Measurements from ENCODE around the gene PPEF1.

The PPEF1 gene

DNA sequence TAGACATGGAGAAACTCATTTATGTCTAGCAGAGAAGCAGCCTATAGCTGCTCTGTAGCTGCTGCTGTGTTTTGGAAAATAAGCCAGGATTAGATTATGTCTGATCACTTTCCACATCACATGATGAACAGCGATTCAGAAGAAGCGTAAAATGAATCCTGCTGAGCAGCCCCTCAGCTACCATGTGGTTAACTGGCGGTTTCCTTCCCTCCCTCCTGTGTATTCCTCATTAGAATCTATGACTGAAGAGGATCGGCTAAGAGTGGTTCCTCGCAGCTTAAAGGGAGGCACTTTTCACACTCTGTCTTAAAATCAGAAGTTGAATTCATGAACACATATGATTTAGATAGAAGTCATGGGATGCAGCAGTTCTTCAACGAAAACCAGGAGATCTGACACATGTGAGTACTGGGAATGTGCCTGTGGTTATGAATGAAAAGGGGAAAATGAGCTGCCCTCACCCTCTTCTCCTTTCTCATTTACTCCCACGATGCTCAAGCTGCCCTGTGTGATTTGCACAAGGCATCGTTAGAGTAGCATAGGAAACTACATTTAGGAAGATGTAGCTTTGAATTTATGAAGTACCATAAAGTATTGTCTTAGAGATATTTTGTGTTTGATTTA lies at the start of gene PPEF1:
TSS of gene PPEF1 (plus strand) at position 220 of the 624 bp plus-strand sequence. CDS start at position 356, 136 bp downstream.
- peaks cover 8% of the 10 kb centered on the region; the same call in 1 of the 2 replicates for H3K27me3 ChIP-seq (ENCODE audit: insufficient read depth, low read length)
- H3K79me2 ChIP-seq (ENCODE audit: control insufficient read depth, insufficient read depth, low read length, unreplicated experiment), result no peaks in the 10 kb centered on the region
- no peak within 1 kb of the TSS for H3K4me3 ChIP-seq (ENCODE audit: low read depth, low read length)
- no peak within 1 kb of the TSS for H3K27ac ChIP-seq (ENCODE audit: low read depth, low read length)
- H3K4me1 ChIP-seq (ENCODE audit: control insufficient read depth, insufficient read depth, low read length, unreplicated experiment), result peaks cover 10% of the 10 kb centered on the region
- H3K36me3 ChIP-seq (ENCODE audit: insufficient read depth, low read length), result no peaks in the 10 kb centered on the region
- no peak within 1 kb of the TSS for H2AFZ ChIP-seq (ENCODE audit: low read length, unreplicated experiment)

DNA sequence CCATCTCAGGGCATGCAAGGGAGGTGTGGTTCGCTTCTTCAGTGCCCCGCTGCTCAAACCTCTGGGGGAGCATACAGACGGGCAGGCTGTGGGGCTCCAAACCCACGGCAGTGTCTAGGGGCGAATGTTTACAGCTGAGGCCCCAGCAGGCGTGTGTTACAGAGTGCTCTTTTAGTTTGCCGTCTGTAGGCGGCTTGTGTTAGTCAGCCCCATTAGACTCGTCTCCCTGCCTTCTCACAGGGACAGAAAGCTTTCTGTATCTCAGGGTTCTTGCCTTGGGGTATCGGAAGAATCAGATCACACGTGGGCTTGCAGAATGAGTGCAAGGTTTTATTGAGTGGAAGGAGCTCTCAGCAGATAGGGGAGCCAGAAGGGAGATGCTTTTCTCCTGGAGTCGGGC lies 46.2 kb upstream of the PPEF1 start:
- Histone ChIP-seq H3K79me2 (ENCODE audit: control insufficient read depth, insufficient read depth, low read length, unreplicated experiment) (no peaks in the 10 kb centered on the region), H3K36me3 (ENCODE audit: insufficient read depth, low read length) (no peaks in the 10 kb centered on the region), H3K4me3 (ENCODE audit: low read depth, low read length) (no peak overlapping the region), H3K4me1 (ENCODE audit: control insufficient read depth, insufficient read depth, low read length, unreplicated experiment) (no peaks in the 10 kb centered on the region), H3K27me3 (ENCODE audit: insufficient read depth, low read length) (no peaks in the 10 kb centered on the region), H2AFZ (ENCODE audit: low read length, unreplicated experiment) (no peak overlapping the region), H3K27ac (ENCODE audit: low read depth, low read length) (no peak overlapping the region)

DNA sequence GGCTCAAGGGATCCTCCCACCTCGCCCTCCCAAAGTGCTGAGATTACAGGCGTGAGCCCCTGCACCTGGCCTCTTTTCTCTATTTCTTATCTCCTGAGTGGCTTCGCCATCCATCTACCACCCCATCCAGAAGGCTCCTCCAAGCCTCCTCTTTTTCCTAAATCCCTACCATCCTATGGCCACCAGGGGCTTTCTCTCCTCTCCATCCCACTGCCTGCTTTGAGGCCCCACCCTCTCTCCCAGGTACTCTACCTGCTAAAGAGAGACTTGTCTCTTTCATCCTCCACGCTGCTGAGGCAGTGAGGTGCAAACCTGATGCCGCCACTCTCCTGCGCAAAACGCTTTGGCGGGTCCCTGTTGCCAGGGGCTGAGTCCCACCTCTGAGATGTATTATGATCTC lies 42.5 kb upstream of the PPEF1 start:
- H2AFZ ChIP-seq (ENCODE audit: low read length, unreplicated experiment), result no peak overlapping the region
- no peaks in the 10 kb centered on the region for H3K79me2 ChIP-seq (ENCODE audit: control insufficient read depth, insufficient read depth, low read length, unreplicated experiment)

DNA sequence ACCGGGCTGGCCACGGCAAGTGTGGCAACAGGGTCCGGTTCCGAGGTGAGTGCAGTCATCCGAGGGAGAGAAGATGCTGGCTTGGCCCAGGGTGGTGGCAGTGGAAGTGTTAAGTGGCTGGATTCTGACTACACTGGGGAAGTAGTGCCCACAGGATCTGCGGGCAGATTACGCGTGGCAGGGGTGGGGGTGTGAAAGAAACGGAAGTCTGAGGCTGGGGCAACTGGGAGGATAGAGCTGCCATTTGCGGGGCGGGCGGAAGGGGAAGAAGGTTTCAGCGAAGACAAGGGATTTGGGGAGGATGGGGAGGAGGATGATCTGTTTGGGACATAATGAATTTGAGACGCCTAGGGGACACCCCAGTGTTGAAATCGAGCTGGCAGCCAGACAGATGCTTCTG lies 40.8 kb upstream of the PPEF1 start:
- Histone ChIP-seq H3K27ac (ENCODE audit: low read depth, low read length) (no peak overlapping the region), H3K4me1 (ENCODE audit: control insufficient read depth, insufficient read depth, low read length, unreplicated experiment) (no peaks in the 10 kb centered on the region), H3K27me3 (ENCODE audit: insufficient read depth, low read length) (no peaks in the 10 kb centered on the region), H3K4me3 (ENCODE audit: low read depth, low read length) (no peak overlapping the region), H2AFZ (ENCODE audit: low read length, unreplicated experiment) (no peak overlapping the region), H3K79me2 (ENCODE audit: control insufficient read depth, insufficient read depth, low read length, unreplicated experiment) (no peaks in the 10 kb centered on the region), H3K36me3 (ENCODE audit: insufficient read depth, low read length) (no peaks in the 10 kb centered on the region)

More for the DNA sequence above, 42.5 kb upstream of the PPEF1 start:
- Histone ChIP-seq H3K27ac (ENCODE audit: low read depth, low read length) (no peak overlapping the region), H3K4me1 (ENCODE audit: control insufficient read depth, insufficient read depth, low read length, unreplicated experiment) (no peaks in the 10 kb centered on the region), H3K36me3 (ENCODE audit: insufficient read depth, low read length) (no peaks in the 10 kb centered on the region), H3K27me3 (ENCODE audit: insufficient read depth, low read length) (no peaks in the 10 kb centered on the region), H3K4me3 (ENCODE audit: low read depth, low read length) (no peak overlapping the region)

DNA sequence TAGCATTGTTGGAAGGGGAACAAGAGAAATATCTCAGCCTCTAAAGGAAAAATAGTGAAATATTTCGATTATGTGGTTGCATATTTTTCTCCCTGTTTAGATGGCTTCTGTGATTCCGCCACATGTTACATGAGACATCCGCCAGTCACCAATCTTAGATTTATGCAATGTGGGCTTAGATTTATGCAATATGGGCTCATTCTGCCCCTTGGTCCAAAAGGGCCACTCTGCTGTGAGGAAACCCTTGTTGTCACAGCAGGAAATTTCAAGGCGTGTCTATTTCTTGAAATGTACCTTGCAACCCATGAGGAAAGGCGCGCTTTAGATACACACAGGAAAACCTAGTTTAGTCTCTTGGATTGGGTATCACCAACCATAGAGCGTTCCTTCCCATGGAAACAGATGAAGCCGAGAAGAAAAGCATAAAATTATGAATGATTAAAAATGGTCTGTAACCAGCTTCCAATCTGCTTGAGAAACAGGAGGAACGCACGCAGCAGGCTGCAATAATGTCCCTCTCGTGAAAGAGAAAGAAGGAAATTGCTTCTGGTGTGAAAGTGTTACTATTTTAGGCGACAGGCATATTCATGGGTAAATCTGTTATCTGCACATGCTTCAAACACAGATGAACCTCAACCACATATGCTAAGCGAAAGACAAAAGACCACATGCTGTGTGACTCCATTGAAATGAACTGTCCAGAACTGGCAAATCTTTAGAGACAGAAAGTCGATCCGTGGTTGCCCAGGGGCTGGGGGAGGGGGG lies 39.2 kb upstream of the PPEF1 start:
- no peaks in the 10 kb centered on the region for H3K27me3 ChIP-seq (ENCODE audit: insufficient read depth, low read length)
- no peaks in the 10 kb centered on the region for H3K36me3 ChIP-seq (ENCODE audit: insufficient read depth, low read length)
- no peak overlapping the region for H3K4me3 ChIP-seq (ENCODE audit: low read depth, low read length)
- H3K27ac ChIP-seq (ENCODE audit: low read depth, low read length), result no peak overlapping the region
- H3K79me2 ChIP-seq (ENCODE audit: control insufficient read depth, insufficient read depth, low read length, unreplicated experiment), result no peaks in the 10 kb centered on the region
- no peaks in the 10 kb centered on the region for H3K4me1 ChIP-seq (ENCODE audit: control insufficient read depth, insufficient read depth, low read length, unreplicated experiment)
- no peak overlapping the region for H2AFZ ChIP-seq (ENCODE audit: low read length, unreplicated experiment)

DNA sequence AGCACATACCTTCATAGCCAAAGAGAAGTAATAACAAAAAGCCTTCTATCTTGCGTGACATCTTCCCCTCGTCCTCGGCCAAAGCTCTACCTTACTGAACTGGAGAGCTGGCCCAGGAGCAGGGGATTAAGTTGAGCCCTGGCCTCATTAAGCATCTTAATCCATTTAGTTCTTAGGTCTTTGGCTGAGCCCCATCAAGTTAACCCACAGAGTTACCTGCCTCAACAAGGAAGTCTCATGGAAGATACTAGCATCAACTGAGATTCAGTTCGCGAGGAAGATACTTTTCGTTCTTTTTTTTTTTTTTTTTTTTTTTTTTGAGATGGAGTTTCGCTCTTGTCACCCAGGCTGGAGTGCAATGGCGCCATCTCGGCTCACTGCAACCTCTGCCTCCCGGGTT lies 35.4 kb upstream of the PPEF1 start, which contains the start of gene RS1:
TSS of gene RS1 (minus strand) at position 101 of the 400 bp plus-strand sequence. CDS start at position 61, 40 bp downstream.
- H3K4me1 ChIP-seq (ENCODE audit: control insufficient read depth, insufficient read depth, low read length, unreplicated experiment), result no peaks in the 10 kb centered on the region
- no peak within 1 kb of the TSS for H3K4me3 ChIP-seq (ENCODE audit: low read depth, low read length)
- no peaks in the 10 kb centered on the region for H3K79me2 ChIP-seq (ENCODE audit: control insufficient read depth, insufficient read depth, low read length, unreplicated experiment)
- H3K27me3 ChIP-seq (ENCODE audit: insufficient read depth, low read length), result no peaks in the 10 kb centered on the region
- no peak within 1 kb of the TSS for H3K27ac ChIP-seq (ENCODE audit: low read depth, low read length)
- H2AFZ ChIP-seq (ENCODE audit: low read length, unreplicated experiment), result no peak within 1 kb of the TSS
- no peaks in the 10 kb centered on the region for H3K36me3 ChIP-seq (ENCODE audit: insufficient read depth, low read length)

DNA sequence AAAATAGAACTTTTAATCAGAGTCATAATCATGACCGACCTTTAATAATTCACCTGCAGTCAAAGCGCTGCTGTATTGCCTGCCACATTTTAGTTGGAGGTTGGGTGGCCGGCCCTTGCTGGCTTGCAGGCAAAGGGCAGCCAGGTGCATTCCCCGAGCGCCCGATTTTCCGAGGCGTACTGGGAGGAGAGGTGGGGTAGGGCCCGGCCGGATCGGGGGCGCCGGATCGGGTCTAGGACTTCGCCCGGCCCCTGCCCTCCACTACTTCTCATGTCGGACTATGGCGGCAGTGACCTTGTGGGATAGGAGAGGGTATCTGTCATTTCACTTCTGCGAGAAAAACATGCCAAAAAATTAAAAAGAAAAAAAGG lies 33.0 kb upstream of the PPEF1 start:
- Histone ChIP-seq H3K27ac (ENCODE audit: low read depth, low read length) (no peak overlapping the region), H3K27me3 (ENCODE audit: insufficient read depth, low read length) (no peaks in the 10 kb centered on the region), H2AFZ (ENCODE audit: low read length, unreplicated experiment) (peak overlapping the region; percentile 60), H3K4me1 (ENCODE audit: control insufficient read depth, insufficient read depth, low read length, unreplicated experiment) (no peaks in the 10 kb centered on the region), H3K4me3 (ENCODE audit: low read depth, low read length) (peak overlapping the region; percentile 94), H3K36me3 (ENCODE audit: insufficient read depth, low read length) (no peaks in the 10 kb centered on the region), H3K79me2 (ENCODE audit: control insufficient read depth, insufficient read depth, low read length, unreplicated experiment) (no peaks in the 10 kb centered on the region)

DNA sequence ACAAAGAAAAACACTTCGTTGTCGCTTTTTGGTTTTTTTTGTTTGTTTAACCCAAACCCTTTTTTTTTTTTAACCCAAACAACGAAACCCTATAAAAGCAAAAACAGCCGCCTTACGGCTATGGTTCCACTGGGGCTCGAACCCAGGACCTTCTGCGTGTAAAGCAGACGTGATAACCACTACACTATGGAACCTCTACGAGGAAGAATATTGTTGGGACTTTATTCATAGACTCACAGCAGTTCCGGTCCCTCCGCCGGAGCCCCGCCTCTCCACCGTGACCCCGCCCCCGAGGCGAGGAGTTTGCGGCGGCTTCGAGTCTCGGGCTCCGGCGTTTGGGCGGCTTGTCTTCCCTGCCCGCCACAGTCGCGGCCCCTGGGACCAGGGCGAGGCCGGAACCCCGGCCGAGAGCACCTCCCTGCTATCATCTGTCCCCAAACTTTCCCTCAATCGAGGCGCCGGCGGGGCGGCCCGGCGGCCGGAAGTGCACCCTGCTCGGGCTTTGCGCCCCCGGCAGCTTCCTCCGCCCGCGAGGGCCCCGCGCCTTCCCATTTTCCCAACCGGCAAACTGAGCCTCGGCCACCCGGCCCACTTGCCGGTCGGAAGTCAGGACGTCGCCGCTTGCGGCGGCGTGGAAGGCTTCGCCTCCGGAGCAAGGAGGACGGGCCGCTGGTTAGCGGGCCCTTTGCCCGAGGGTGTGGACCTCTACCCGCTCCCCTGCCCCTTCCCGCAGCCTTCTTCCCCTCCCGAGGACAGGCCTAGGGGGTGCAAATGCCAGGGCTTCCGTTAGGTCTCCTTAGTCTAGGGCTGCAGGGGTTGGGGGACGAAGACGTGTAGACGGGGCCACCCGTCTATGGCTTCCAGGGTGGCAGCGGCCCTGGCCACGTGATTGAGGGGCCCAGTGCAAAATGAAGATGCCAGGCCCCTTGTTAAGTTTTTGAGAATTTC lies 32.4 kb upstream of the PPEF1 start:
- Histone ChIP-seq H3K36me3 (ENCODE audit: insufficient read depth, low read length) (no peaks in the 10 kb centered on the region), H3K4me3 (ENCODE audit: low read depth, low read length) (peak overlapping the region; percentile 94), H3K27ac (ENCODE audit: low read depth, low read length) (peak overlapping the region; percentile 72), H3K4me1 (ENCODE audit: control insufficient read depth, insufficient read depth, low read length, unreplicated experiment) (no peaks in the 10 kb centered on the region), H3K79me2 (ENCODE audit: control insufficient read depth, insufficient read depth, low read length, unreplicated experiment) (no peaks in the 10 kb centered on the region), H2AFZ (ENCODE audit: low read length, unreplicated experiment) (peak overlapping the region; percentile 43), H3K27me3 (ENCODE audit: insufficient read depth, low read length) (no peaks in the 10 kb centered on the region)

DNA sequence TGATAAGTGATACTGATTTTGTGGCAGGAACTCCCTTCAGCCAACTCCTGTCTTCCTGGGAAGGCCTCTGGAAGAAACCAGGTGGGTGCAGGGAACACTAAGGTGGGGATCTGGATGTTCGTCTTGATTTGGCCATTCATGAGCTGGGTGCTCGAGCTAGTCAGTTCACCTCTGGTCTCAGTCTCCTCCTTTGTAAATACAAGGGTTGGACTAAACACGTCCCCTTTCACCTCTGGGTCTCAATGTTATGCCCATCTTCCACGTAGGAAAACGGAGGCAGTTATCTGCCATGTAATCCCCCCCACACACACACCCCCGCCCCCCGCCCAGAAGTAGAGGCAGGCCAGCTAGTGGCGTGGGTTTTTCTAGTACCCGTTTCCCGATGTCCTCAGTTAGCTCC lies 31.4 kb upstream of the PPEF1 start:
- Histone ChIP-seq H3K36me3 (ENCODE audit: insufficient read depth, low read length) (no peaks in the 10 kb centered on the region), H3K4me3 (ENCODE audit: low read depth, low read length) (no peak overlapping the region), H3K27me3 (ENCODE audit: insufficient read depth, low read length) (no peaks in the 10 kb centered on the region), H3K4me1 (ENCODE audit: control insufficient read depth, insufficient read depth, low read length, unreplicated experiment) (no peaks in the 10 kb centered on the region), H3K27ac (ENCODE audit: low read depth, low read length) (no peak overlapping the region), H2AFZ (ENCODE audit: low read length, unreplicated experiment) (no peak overlapping the region), H3K79me2 (ENCODE audit: control insufficient read depth, insufficient read depth, low read length, unreplicated experiment) (no peaks in the 10 kb centered on the region)

GRCh38 chrX:18676470-18676869 lies 31.0 kb upstream of the PPEF1 start:
- H3K4me1 ChIP-seq (ENCODE audit: control insufficient read depth, insufficient read depth, low read length, unreplicated experiment), result no peaks in the 10 kb centered on the region
- no peaks in the 10 kb centered on the region for H3K27me3 ChIP-seq (ENCODE audit: insufficient read depth, low read length)
- H3K36me3 ChIP-seq (ENCODE audit: insufficient read depth, low read length), result no peaks in the 10 kb centered on the region
- H2AFZ ChIP-seq (ENCODE audit: low read length, unreplicated experiment), result no peak overlapping the region
- no peak overlapping the region for H3K27ac ChIP-seq (ENCODE audit: low read depth, low read length)
- H3K79me2 ChIP-seq (ENCODE audit: control insufficient read depth, insufficient read depth, low read length, unreplicated experiment), result no peaks in the 10 kb centered on the region
- H3K4me3 ChIP-seq (ENCODE audit: low read depth, low read length), result no peak overlapping the region
